ENCODE measurements around the gene FAM161B.

Gene FAM161B

GRCh38 chr14:73884438-73885190 lies 65.3 kb downstream of the FAM161B start:
- no peak for DNase-seq (ENCODE audit: low read depth in 2 of 2, low spot score in 1 of 2)

Data from stimulated activated CD8-positive, alpha-beta memory T cell treated with anti-CD3 and anti-CD28 coated beads, Interleukin-4, amount 100 ng/mL, for 1 hour (primary cell).